ENCODE results near the gene THSD4. TPM values are rescaled to one million over a fixed set of nuclear protein-coding genes. Genes with fewer than 3 reads are reported as not detected.

THSD4 gene
- total RNA-seq, 2 experiments from 2014 or later, result not detected

- Mint-ChIP-seq H3K27me3 (ENCODE audit: low read depth) (peaks cover 10% of the 10 kb centered on the region), H3K9me3 (ENCODE audit: insufficient read depth) (peaks cover 10% of the 10 kb centered on the region), H3K4me3 (no peak overlapping the region), H3K27ac (no peak overlapping the region), H3K36me3 (ENCODE audit: low read depth) (no peaks in the 10 kb centered on the region), H3K4me1 (ENCODE audit: low read depth) (peaks cover 6% of the 10 kb centered on the region)
- DNase-seq (no peak), ATAC-seq (no peak)
- ChIA-PET POLR2A (no interaction called here), CTCF (no interaction called here)
These were observed 641.5 kb downstream of the THSD4 start for GRCh38 chr15:71756599-71757352.

GRCh38 chr15:71757741-71758530, 642.7 kb downstream of the THSD4 start:
- no peak overlapping the region for H3K4me3 Mint-ChIP-seq
- ChIA-PET CTCF (no interaction called here), POLR2A (no interaction called here)
- H3K27me3 Mint-ChIP-seq (ENCODE audit: low read depth), result peaks cover 9% of the 10 kb centered on the region
- H3K36me3 Mint-ChIP-seq (ENCODE audit: low read depth), result no peaks in the 10 kb centered on the region
- no peak overlapping the region for H3K27ac Mint-ChIP-seq
- H3K4me1 Mint-ChIP-seq (ENCODE audit: low read depth), result no peaks in the 10 kb centered on the region
- ATAC-seq (no peak), DNase-seq (no peak)
- H3K9me3 Mint-ChIP-seq (ENCODE audit: insufficient read depth), result peaks cover 10% of the 10 kb centered on the region

GRCh38 chr15:71758711-71759110, 643.4 kb downstream of the THSD4 start:
- DNase-seq, result no peak
- CTCF ChIA-PET, result interaction anchor here (1.0 kb wide), 1 partner anchor 15 kb away, joined by 3 read pairs; no protein-coding TSS in a partner anchor
- no peak overlapping the region for H3K4me3 Mint-ChIP-seq
- H3K4me1 Mint-ChIP-seq (ENCODE audit: low read depth), result no peaks in the 10 kb centered on the region
- ATAC-seq, result no peak
- H3K27me3 Mint-ChIP-seq (ENCODE audit: low read depth), result peaks cover 9% of the 10 kb centered on the region
- POLR2A ChIA-PET, result no interaction called here
- H3K27ac Mint-ChIP-seq, result no peak overlapping the region
- H3K36me3 Mint-ChIP-seq (ENCODE audit: low read depth), result no peaks in the 10 kb centered on the region
- peaks cover 10% of the 10 kb centered on the region for H3K9me3 Mint-ChIP-seq (ENCODE audit: insufficient read depth)

- H3K27me3 Mint-ChIP-seq (ENCODE audit: low read depth), result peaks cover 12% of the 10 kb centered on the region
- H3K9me3 Mint-ChIP-seq (ENCODE audit: insufficient read depth), result peaks cover 10% of the 10 kb centered on the region
- POLR2A ChIA-PET, result no interaction called here
- CTCF ChIA-PET, result no interaction called here
- no peak overlapping the region for H3K4me3 Mint-ChIP-seq
- no peak for ATAC-seq
- no peaks in the 10 kb centered on the region for H3K4me1 Mint-ChIP-seq (ENCODE audit: low read depth)
- H3K36me3 Mint-ChIP-seq (ENCODE audit: low read depth), result no peaks in the 10 kb centered on the region
- no peak overlapping the region for H3K27ac Mint-ChIP-seq
- DNase-seq, result no peak
These were observed 645.6 kb downstream of the THSD4 start for GRCh38 chr15:71760852-71761251.

GRCh38 chr15:71761649-71762048, 646.4 kb downstream of the THSD4 start:
- Mint-ChIP-seq H3K4me3 (no peak overlapping the region), H3K27me3 (ENCODE audit: low read depth) (peaks cover 9% of the 10 kb centered on the region), H3K4me1 (ENCODE audit: low read depth) (no peaks in the 10 kb centered on the region), H3K36me3 (ENCODE audit: low read depth) (no peaks in the 10 kb centered on the region), H3K9me3 (ENCODE audit: insufficient read depth) (peaks cover 10% of the 10 kb centered on the region), H3K27ac (no peak overlapping the region)
- POLR2A ChIA-PET, result no interaction called here
- CTCF ChIA-PET, result no interaction called here
- DNase-seq (no peak), ATAC-seq (no peak)

- Mint-ChIP-seq H3K36me3 (ENCODE audit: low read depth) (no peaks in the 10 kb centered on the region), H3K27ac (no peak overlapping the region), H3K9me3 (ENCODE audit: insufficient read depth) (no peaks in the 10 kb centered on the region), H3K4me3 (no peak overlapping the region), H3K4me1 (ENCODE audit: low read depth) (no peaks in the 10 kb centered on the region), H3K27me3 (ENCODE audit: low read depth) (peaks cover 3% of the 10 kb centered on the region)
- DNase-seq, result no peak
- ATAC-seq, result no peak
- ChIA-PET POLR2A (no interaction called here), CTCF (no interaction called here)
These were observed 652.9 kb downstream of the THSD4 start for GRCh38 chr15:71768184-71768583.

- ATAC-seq, result no peak
- Mint-ChIP-seq H3K4me3 (no peak overlapping the region), H3K4me1 (ENCODE audit: low read depth) (no peaks in the 10 kb centered on the region), H3K36me3 (ENCODE audit: low read depth) (no peaks in the 10 kb centered on the region), H3K9me3 (ENCODE audit: insufficient read depth) (no peaks in the 10 kb centered on the region), H3K27me3 (ENCODE audit: low read depth) (peaks cover 2% of the 10 kb centered on the region), H3K27ac (no peak overlapping the region)
- ChIA-PET CTCF (interaction anchor here (0.7 to 1.6 kb wide), 2 partner anchors 27 to 380 kb away, joined by 3 read pairs; no protein-coding TSS in a partner anchor), POLR2A (no interaction called here)
- DNase-seq, result no peak
These were observed 658.1 kb downstream of the THSD4 start for GRCh38 chr15:71773206-71773859.

- ATAC-seq (no peak), DNase-seq (no peak)
- H3K4me3 Mint-ChIP-seq, result no peak overlapping the region
- H3K27me3 Mint-ChIP-seq (ENCODE audit: low read depth), result peaks cover 2% of the 10 kb centered on the region
- H3K9me3 Mint-ChIP-seq (ENCODE audit: insufficient read depth), result no peaks in the 10 kb centered on the region
- POLR2A ChIA-PET, result no interaction called here
- H3K27ac Mint-ChIP-seq, result no peak overlapping the region
- H3K36me3 Mint-ChIP-seq (ENCODE audit: low read depth), result no peaks in the 10 kb centered on the region
- peaks cover 5% of the 10 kb centered on the region for H3K4me1 Mint-ChIP-seq (ENCODE audit: low read depth)
- CTCF ChIA-PET, result interaction anchor here (1.5 kb wide), 2 partner anchors 25 to 33 kb away, joined by 3 read pairs; no protein-coding TSS in a partner anchor
These were observed 660.6 kb downstream of the THSD4 start for GRCh38 chr15:71775856-71776255.

GRCh38 chr15:71776304-71776703, 661.0 kb downstream of the THSD4 start:
- CTCF ChIA-PET, result interaction anchor here (1.5 kb wide), 2 partner anchors 25 to 33 kb away, joined by 3 read pairs; no protein-coding TSS in a partner anchor
- Mint-ChIP-seq H3K9me3 (ENCODE audit: insufficient read depth) (no peaks in the 10 kb centered on the region), H3K36me3 (ENCODE audit: low read depth) (no peaks in the 10 kb centered on the region), H3K27ac (no peak overlapping the region), H3K27me3 (ENCODE audit: low read depth) (peaks cover 6% of the 10 kb centered on the region), H3K4me1 (ENCODE audit: low read depth) (peaks cover 5% of the 10 kb centered on the region), H3K4me3 (no peak overlapping the region)
- ATAC-seq (no peak), DNase-seq (no peak)
- POLR2A ChIA-PET, result no interaction called here

- ChIA-PET POLR2A (no interaction called here), CTCF (no interaction called here)
- H3K36me3 Mint-ChIP-seq (ENCODE audit: low read depth), result no peaks in the 10 kb centered on the region
- DNase-seq (no peak), ATAC-seq (no peak)
- H3K27ac Mint-ChIP-seq, result no peak overlapping the region
- peaks cover 5% of the 10 kb centered on the region for H3K4me1 Mint-ChIP-seq (ENCODE audit: low read depth)
- H3K27me3 Mint-ChIP-seq (ENCODE audit: low read depth), result peaks cover 6% of the 10 kb centered on the region
- no peaks in the 10 kb centered on the region for H3K9me3 Mint-ChIP-seq (ENCODE audit: insufficient read depth)
- H3K4me3 Mint-ChIP-seq, result no peak overlapping the region
These were observed 662.1 kb downstream of the THSD4 start for GRCh38 chr15:71777216-71777943.

- DNase-seq, result no peak
- Mint-ChIP-seq H3K27ac (no peak overlapping the region), H3K4me1 (ENCODE audit: low read depth) (peaks cover 5% of the 10 kb centered on the region), H3K4me3 (no peak overlapping the region), H3K27me3 (ENCODE audit: low read depth) (peaks cover 6% of the 10 kb centered on the region), H3K36me3 (ENCODE audit: low read depth) (no peaks in the 10 kb centered on the region), H3K9me3 (ENCODE audit: insufficient read depth) (no peaks in the 10 kb centered on the region)
- ATAC-seq, result no peak
- POLR2A ChIA-PET, result no interaction called here
- CTCF ChIA-PET, result interaction anchor here (1.7 to 4.0 kb wide), 3 partner anchors 8 to 377 kb away, joined by 5 to 16 read pairs (median 6); no protein-coding TSS in a partner anchor
These were observed 664.0 kb downstream of the THSD4 start for GRCh38 chr15:71779073-71779797.

All from activated CD8-positive, alpha-beta T cell treated with anti-CD3 and anti-CD28 coated beads, Interleukin-2, amount 10 ng/mL, durations not matched to agents 7 days and 5 days (primary cell).